A549 (cell line): Measurements from ENCODE around the gene WDR20.

Source experiments
- CBX8 ChIP-seq: fragments of 200-600 bp; sonication (generic); IDR thresholded peaks from 2 replicates; pipeline ENCODE4 v1.6.1; 2016
- EP300 ChIP-seq, 2 experiments: fragments of >200 bp; sonication (Bioruptor Twin); formaldehyde crosslinking; IDR thresholded peaks; 2 replicates in 1 of 2; 3 replicates in 1 of 2; pipeline ENCODE4 v1.6.1; 2016 to 2017
- JUN ChIP-seq, 2 experiments: fragments of >200 bp; sonication (Bioruptor Twin); formaldehyde crosslinking; IDR thresholded peaks; 2 replicates in 1 of 2; 3 replicates in 1 of 2; pipeline ENCODE4 v1.6.1; 2016 to 2017
- MAZ ChIP-seq: fragments of 150-350 bp; IDR thresholded peaks from 2 replicates; pipeline ENCODE4 v1.6.1; 2014; ENCODE audit warnings: antibody characterized with exemption, low read depth, low read length, borderline replicate concordance
- POLR2A ChIP-seq: IDR thresholded peaks from 2 replicates; pipeline ENCODE4 v1.6.1; 2012; ENCODE audit warnings: mild to moderate bottlenecking, low read length
- RAD21 ChIP-seq, 2 experiments: fragments of >200 bp in 1 of 2; sonication (Bioruptor Twin) in 1 of 2; formaldehyde crosslinking in 1 of 2; IDR thresholded peaks in 1 of 2; conservative IDR thresholded peaks in 1 of 2; 2 replicates in 1 of 2; 3 replicates in 1 of 2; pipeline ENCODE4 v1.6.1; 2012 to 2018; ENCODE audit warnings: inconsistent platforms in 1 of 2
- TF ChIP-seq, protein P1 (sequence below): fragments of >200 bp; sonication (Bioruptor Twin); formaldehyde crosslinking; IDR thresholded peaks from 3 replicates; pipeline ENCODE4 v1.5.1; 2016

DNA sequence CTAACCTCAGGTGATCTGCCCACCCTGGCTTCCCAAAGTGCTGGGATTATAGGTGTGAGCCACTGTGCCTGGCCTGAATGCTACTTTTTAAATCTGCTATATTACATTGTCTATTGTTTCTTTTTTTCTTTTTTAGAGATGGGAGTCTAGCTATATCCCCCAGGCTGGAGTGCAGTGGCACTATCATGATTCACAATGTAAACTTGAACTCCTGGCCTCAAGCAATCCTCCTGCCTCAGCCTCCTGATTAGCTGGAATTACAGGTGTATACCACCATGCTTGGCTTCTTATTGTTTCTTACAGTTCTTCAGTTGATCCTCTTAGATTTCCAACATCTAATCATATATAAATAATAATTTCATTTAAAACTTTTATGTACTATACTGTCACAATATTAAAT lies 15.3 kb upstream of the WDR20 start:
- TF ChIP-seq, protein P1, sequence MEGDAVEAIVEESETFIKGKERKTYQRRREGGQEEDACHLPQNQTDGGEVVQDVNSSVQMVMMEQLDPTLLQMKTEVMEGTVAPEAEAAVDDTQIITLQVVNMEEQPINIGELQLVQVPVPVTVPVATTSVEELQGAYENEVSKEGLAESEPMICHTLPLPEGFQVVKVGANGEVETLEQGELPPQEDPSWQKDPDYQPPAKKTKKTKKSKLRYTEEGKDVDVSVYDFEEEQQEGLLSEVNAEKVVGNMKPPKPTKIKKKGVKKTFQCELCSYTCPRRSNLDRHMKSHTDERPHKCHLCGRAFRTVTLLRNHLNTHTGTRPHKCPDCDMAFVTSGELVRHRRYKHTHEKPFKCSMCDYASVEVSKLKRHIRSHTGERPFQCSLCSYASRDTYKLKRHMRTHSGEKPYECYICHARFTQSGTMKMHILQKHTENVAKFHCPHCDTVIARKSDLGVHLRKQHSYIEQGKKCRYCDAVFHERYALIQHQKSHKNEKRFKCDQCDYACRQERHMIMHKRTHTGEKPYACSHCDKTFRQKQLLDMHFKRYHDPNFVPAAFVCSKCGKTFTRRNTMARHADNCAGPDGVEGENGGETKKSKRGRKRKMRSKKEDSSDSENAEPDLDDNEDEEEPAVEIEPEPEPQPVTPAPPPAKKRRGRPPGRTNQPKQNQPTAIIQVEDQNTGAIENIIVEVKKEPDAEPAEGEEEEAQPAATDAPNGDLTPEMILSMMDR = no peak
- no peak for TF ChIP-seq RAD21 (conservative IDR thresholded peaks at IDR 0.05 in 1 of 2, IDR thresholded peaks at IDR 0.05 in 1 of 2)
- TF ChIP-seq POLR2A = no peak
- no peak for TF ChIP-seq EP300 (IDR thresholded peaks at IDR 0.05)
- TF ChIP-seq JUN (IDR thresholded peaks at IDR 0.05) = no peak
- no peak for TF ChIP-seq CBX8
- TF ChIP-seq MAZ = no peak
